Sigmoid colon (tissue), 7 donors: ENCODE results near the gene C1QTNF4. TPM values are rescaled to one million over a fixed set of nuclear protein-coding genes. Genes with fewer than 3 reads are reported as not detected.
A peak's percentile ranks its signal among the peaks of the same experiment; 100 is the strongest.
"Not testable (repeated sequence)": the region's sequence is repeated elsewhere in the genome, so short reads cannot be mapped to it uniquely, and the experiment has no call there.

Experiments used
- DNase-seq: peaks from one replicate; pipeline ENCODE4 v3.0.0-alpha.2; 2019
- H3K27ac ChIP-seq, 4 donors: fragments of 200-600 bp; sonication (generic); one replicate each; pipeline ENCODE4 v1.5.1; 2016 to 2019; ENCODE audit warnings: mild to moderate bottlenecking in 1 of 4
- H3K27me3 ChIP-seq, 3 donors: fragments of 200-600 bp; sonication (generic); one replicate each; pipeline ENCODE4 v1.5.1; 2019; ENCODE audit warnings: mild to moderate bottlenecking in 1 of 3
- H3K36me3 ChIP-seq, 4 donors: fragments of 200-600 bp; sonication (generic); one replicate each; pipeline ENCODE4 v1.5.1; 2016 to 2019
- H3K4me1 ChIP-seq, 4 donors: fragments of 200-600 bp; sonication (generic); one replicate each; pipeline ENCODE4 v1.5.1; 2017 to 2019
- H3K4me3 ChIP-seq, 4 donors: fragments of 200-600 bp; sonication (generic); one replicate each; pipeline ENCODE4 v1.5.1; 2017 to 2019; ENCODE audit warnings: mild to moderate bottlenecking in 2 of 4, moderate library complexity in 1 of 4
- H3K9me3 ChIP-seq, 4 donors: fragments of 200-600 bp in 3 of 4; sonication (generic) in 3 of 4; one replicate each; pipeline versions ENCODE4 v1.5.1 to v1.6.1; 2013 to 2019
- CTCF ChIP-seq, 4 experiments: fragments of 450-650 bp in 3 of 4; fragments of 200-600 bp in 1 of 4; IDR thresholded peaks; one replicate each; pipeline ENCODE4 v1.5.1; 2016 to 2019; ENCODE audit warnings: antibody characterized with exemption in 4 of 4, mild to moderate bottlenecking in 3 of 4, moderate library complexity in 2 of 4
- EP300 ChIP-seq, 4 donors: sonication (generic); formaldehyde crosslinking; IDR thresholded peaks; one replicate each; pipeline ENCODE4 v1.6.1; 2017; ENCODE audit warnings: antibody characterized with exemption in 4 of 4
- POLR2A ChIP-seq, 2 donors: fragments of 450-650 bp; IDR thresholded peaks; one replicate each; pipeline ENCODE4 v1.6.1; 2016; ENCODE audit warnings: antibody characterized with exemption in 2 of 2, mild to moderate bottlenecking in 2 of 2, moderate library complexity in 2 of 2
- POLR2AphosphoS5 ChIP-seq, 4 donors: sonication (generic); formaldehyde crosslinking; IDR thresholded peaks; one replicate each; pipeline ENCODE4 v1.6.1; 2017; ENCODE audit warnings: antibody characterized with exemption in 4 of 4
- WGBS, 2 donors: extraction: QIAGEN DNeasy Blood & Tissue Kit; methylation state at CpG; one replicate each; pipeline ENCODE4 v1.1.7; 2013; 5-methylcytosine and 5-hydroxymethylcytosine counted together
- intact Hi-C: fragments of 100-400 bp; cut with DNase I; formaldehyde crosslinking; loops from one replicate; pipeline ENCODE4 v1.15.1; 2023
- polyA plus RNA-seq, 3 donors: library from polyadenylated mRNA; stranded (reverse); fragments of 200-250 nt; gene quantifications; one replicate each; pipeline ENCODE4 v1.2.3, GENCODE V29; 2013
- total RNA-seq, 4 donors: library from RNA; depleted of rRNA; stranded (reverse); fragments of >200 nt; gene quantifications; one replicate each; pipeline ENCODE4 v1.1.0, GENCODE V29; 2016
- donor health status: healthy with polysubstance abuse.
- donor health status: Bipolar disorder and iron deficiency.
- donor health status: healthy.

Gene C1QTNF4
- total RNA-seq (10 to 100 TPM in 1 of 4 donors, 1 to 10 TPM in 3; 6.1 to 15.5 (median 6.5) TPM), polyA plus RNA-seq (1 to 10 TPM in 2 of 3 donors, not detected in 1; 1.3 to 1.8 TPM)

- intact Hi-C loops, result no loop called here
- no peaks in the 10 kb centered on the region for H3K36me3 ChIP-seq
- no peak for DNase-seq
- 4% methylated on average over 48 of the region's 48 CpGs for WGBS, 2 donors
- no peaks in the 10 kb centered on the region for H3K9me3 ChIP-seq
- peaks cover 0 to 26% (median 17%) of the 10 kb centered on the region in 4 donors for H3K4me1 ChIP-seq
- H3K27ac ChIP-seq, result no peak within 1 kb of the TSS
- peaks cover 15 to 58% (median 50%) of the 10 kb centered on the region in 3 donors for H3K27me3 ChIP-seq
- H3K4me3 ChIP-seq, result peak within 1 kb of the TSS in 3 of 4 donors; percentile 25 to 30 (median 29)
- TF ChIP-seq POLR2A (IDR thresholded peaks at IDR 0.05) (no peak), POLR2AphosphoS5 (IDR thresholded peaks at IDR 0.05) (no peak), EP300 (IDR thresholded peaks at IDR 0.05) (no peak), CTCF (IDR thresholded peaks at IDR 0.05) (no peak)
Measured at GRCh38 chr11:47593934-47594855, at the start of gene C1QTNF4. Gene C1QTNF4 (minus strand): TSS chr11:47594411. CDS start chr11:47590810, 3,601 bp downstream.

GRCh38 chr11:47642099-47642855, 48.1 kb upstream of the C1QTNF4 start, which contains the start of gene MTCH2:
Gene MTCH2 (minus strand): TSS chr11:47642559. CDS start chr11:47642465, 94 bp downstream.
- Histone ChIP-seq H3K27ac (peak within 1 kb of the TSS; percentile 88 to 99 (median 93)), H3K27me3 (no peaks in the 10 kb centered on the region), H3K36me3 (peaks cover 0 to 23% (median 7%) of the 10 kb centered on the region in 4 donors), H3K4me1 (peaks cover 0 to 18% (median 13%) of the 10 kb centered on the region in 4 donors), H3K4me3 (peak within 1 kb of the TSS; percentile 58 to 93 (median 66)), H3K9me3 (no peaks in the 10 kb centered on the region)
- intact Hi-C loops, result loop anchor here (1.0 to 5.0 kb wide), 3 partner anchors 73 to 205 kb away; partner anchors contain the start of genes AGBL2, FNBP4 and NUP160
- TF ChIP-seq POLR2AphosphoS5 (IDR thresholded peaks at IDR 0.05), result peak; percentile 50 to 91 (median 88)
- peak in 1 of 4 donors; percentile 20 for TF ChIP-seq EP300 (IDR thresholded peaks at IDR 0.05)
- peak; percentile 36 to 37 for TF ChIP-seq POLR2A (IDR thresholded peaks at IDR 0.05)
- TF ChIP-seq CTCF (IDR thresholded peaks at IDR 0.05), result no peak
- peak; percentile 98 for DNase-seq
- WGBS, 2 donors, result 0 to 1% methylated on average over 78 of the region's 78 CpGs

GRCh38 chr11:47641600-47642098, 47.4 kb upstream of the C1QTNF4 start:
- H3K36me3 ChIP-seq, result peaks cover 0 to 28% (median 10%) of the 10 kb centered on the region in 4 donors
- intact Hi-C loops, result loop anchor here (1.0 to 5.0 kb wide), 3 partner anchors 73 to 206 kb away; partner anchors contain the start of genes AGBL2, FNBP4 and NUP160
- no peaks in the 10 kb centered on the region for H3K27me3 ChIP-seq
- peak overlapping the region; percentile 58 to 93 (median 66) for H3K4me3 ChIP-seq
- no peak for DNase-seq
- H3K27ac ChIP-seq, result peak overlapping the region; percentile 88 to 99 (median 93)
- TF ChIP-seq POLR2AphosphoS5 (IDR thresholded peaks at IDR 0.05) (no peak), CTCF (IDR thresholded peaks at IDR 0.05) (no peak)
- peaks cover 0 to 18% (median 13%) of the 10 kb centered on the region in 4 donors for H3K4me1 ChIP-seq
- WGBS, 2 donors, result 2 to 8% methylated on average over 14 of the region's 14 CpGs
- no peaks in the 10 kb centered on the region for H3K9me3 ChIP-seq

GRCh38 chr11:47640506-47640905, 46.3 kb upstream of the C1QTNF4 start:
- not testable (repeated sequence) for H3K27ac ChIP-seq, H3K27me3 ChIP-seq, H3K4me3 ChIP-seq, H3K9me3 ChIP-seq, DNase-seq
- WGBS, 2 donors, result 91 to 95% methylated on average over 6 of the region's 6 CpGs
- Histone ChIP-seq H3K4me1 (peaks cover 0 to 18% (median 13%) of the 10 kb centered on the region in 4 donors), H3K36me3 (peaks cover 0 to 37% (median 10%) of the 10 kb centered on the region in 4 donors)
- intact Hi-C loops, result loop anchor here (5.0 kb wide), 1 partner anchor 207 kb away; the partner anchor contains the start of gene NUP160

GRCh38 chr11:47636331-47636730, 42.1 kb upstream of the C1QTNF4 start:
- 88 to 98% methylated on average over 11 of the region's 11 CpGs for WGBS, 2 donors
- H3K4me3 ChIP-seq, H3K9me3 ChIP-seq, H3K27me3 ChIP-seq, intact Hi-C loops, H3K4me1 ChIP-seq, DNase-seq, H3K27ac ChIP-seq: not testable (repeated sequence)
- peaks cover 12 to 79% (median 27%) of the 10 kb centered on the region in 4 donors for H3K36me3 ChIP-seq
